BJ (cell line): Measurements from ENCODE around the gene CLEC2A. TPM values are rescaled to one million over a fixed set of nuclear protein-coding genes. Genes with fewer than 3 reads are reported as not detected.

ENCODE experiments used
- CTCF ChIA-PET: fragments of 350-600 bp; formaldehyde crosslinking; extraction: SDS; loops from one replicate; lab custom pipeline; 2021; ENCODE audit warnings: antibody characterized with exemption, inconsistent platforms; lab: Yijun Ruan, JAX
- POLR2A ChIA-PET: fragments of 300-600 bp; sonication (Branson Sonifier 250); formaldehyde crosslinking; extraction: SDS; loops from one replicate; lab custom pipeline; 2021; ENCODE audit warnings: antibody characterized with exemption; lab: Charles Lee
- DNase-seq: peaks from one replicate; pipeline ENCODE4 v3.0.0-alpha.2; 2011; ENCODE audit warnings: low read depth
- H3K27me3 ChIP-seq: 2 replicates; pipeline ENCODE4 v1.6.0; 2011; ENCODE audit warnings: low read length; ENCODE audit not compliant: control insufficient read depth, insufficient read depth
- H3K36me3 ChIP-seq: 2 replicates; pipeline ENCODE4 v1.5.1; 2011; ENCODE audit warnings: low read length; ENCODE audit not compliant: control insufficient read depth, insufficient read depth
- H3K4me3 ChIP-seq: 2 replicates; pipeline ENCODE4 v1.5.1; 2011; ENCODE audit warnings: low read depth, mild to moderate bottlenecking, control low read depth, low read length
- polyA plus RNA-seq: library from polyadenylated mRNA; depleted of rRNA; stranded (reverse); fragments of >200 nt; gene quantifications from 2 replicates; pipeline ENCODE4 v1.2.3, GENCODE V29; 2011; rRNA removed
- TF ChIP-seq, protein P1 (sequence below): IDR thresholded peaks from 2 replicates; pipeline ENCODE4 v1.5.1; 2011; ENCODE audit warnings: low read depth, mild to moderate bottlenecking, control low read depth, inconsistent platforms, low read length, moderate library complexity; ENCODE audit not compliant: insufficient read depth

CLEC2A gene
- polyA plus RNA-seq, 1 experiment = not detected

DNA sequence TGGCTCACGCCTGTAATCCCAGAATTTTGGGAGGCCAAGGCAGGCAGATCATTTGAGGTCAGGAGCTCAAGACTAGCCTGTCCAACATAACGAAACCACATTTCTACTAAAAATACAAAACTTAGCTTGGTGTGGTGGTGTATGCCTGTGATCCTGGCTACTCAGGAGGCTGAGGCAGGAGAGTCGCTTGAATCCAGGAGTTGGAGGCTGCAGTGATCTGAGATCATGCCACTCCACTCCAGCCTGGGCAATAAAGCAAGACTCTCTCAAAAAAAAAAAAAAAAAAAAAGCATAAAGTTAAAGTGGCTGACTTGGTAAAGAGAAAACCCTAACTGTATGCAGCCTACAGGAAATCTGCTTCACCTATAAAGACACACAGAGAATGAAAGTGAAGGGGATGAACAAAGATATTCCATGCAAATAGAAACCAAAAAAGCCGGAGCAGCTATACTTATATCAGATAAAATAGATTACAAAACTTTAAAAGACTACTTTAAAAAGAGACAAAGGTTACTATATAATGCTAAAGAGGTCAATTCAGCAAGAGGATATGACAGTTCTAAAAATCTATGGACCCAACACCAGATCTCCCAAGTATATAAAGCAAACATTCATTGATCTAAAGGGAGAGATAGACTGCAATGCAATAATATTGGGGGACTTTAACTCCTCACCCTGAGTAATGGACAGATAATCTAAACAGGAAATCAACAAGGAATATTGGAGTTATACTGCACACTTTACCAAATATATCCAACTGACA is 67.1 kb downstream of the CLEC2A start:
- DNase-seq = no peak
- H3K36me3 ChIP-seq = no peaks in the 10 kb centered on the region
- CTCF ChIA-PET = no interaction called here
- no peak overlapping the region for H3K4me3 ChIP-seq
- POLR2A ChIA-PET = no interaction called here
- H3K27me3 ChIP-seq = no peaks in the 10 kb centered on the region
- TF ChIP-seq, protein P1, sequence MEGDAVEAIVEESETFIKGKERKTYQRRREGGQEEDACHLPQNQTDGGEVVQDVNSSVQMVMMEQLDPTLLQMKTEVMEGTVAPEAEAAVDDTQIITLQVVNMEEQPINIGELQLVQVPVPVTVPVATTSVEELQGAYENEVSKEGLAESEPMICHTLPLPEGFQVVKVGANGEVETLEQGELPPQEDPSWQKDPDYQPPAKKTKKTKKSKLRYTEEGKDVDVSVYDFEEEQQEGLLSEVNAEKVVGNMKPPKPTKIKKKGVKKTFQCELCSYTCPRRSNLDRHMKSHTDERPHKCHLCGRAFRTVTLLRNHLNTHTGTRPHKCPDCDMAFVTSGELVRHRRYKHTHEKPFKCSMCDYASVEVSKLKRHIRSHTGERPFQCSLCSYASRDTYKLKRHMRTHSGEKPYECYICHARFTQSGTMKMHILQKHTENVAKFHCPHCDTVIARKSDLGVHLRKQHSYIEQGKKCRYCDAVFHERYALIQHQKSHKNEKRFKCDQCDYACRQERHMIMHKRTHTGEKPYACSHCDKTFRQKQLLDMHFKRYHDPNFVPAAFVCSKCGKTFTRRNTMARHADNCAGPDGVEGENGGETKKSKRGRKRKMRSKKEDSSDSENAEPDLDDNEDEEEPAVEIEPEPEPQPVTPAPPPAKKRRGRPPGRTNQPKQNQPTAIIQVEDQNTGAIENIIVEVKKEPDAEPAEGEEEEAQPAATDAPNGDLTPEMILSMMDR = no peak

Other genes starting within 250 kb of the CLEC2A start
- not detected in 2 replicates for gene CLECL1, start 199.3 kb downstream of the CLEC2A start, polyA plus RNA-seq
- not detected in 2 replicates for gene CD69, start 171.5 kb downstream of the CLEC2A start, polyA plus RNA-seq
- not detected in 2 replicates for gene KLRF1, start 104.9 kb downstream of the CLEC2A start, polyA plus RNA-seq
- gene CLEC2B, start 63.0 kb downstream of the CLEC2A start, polyA plus RNA-seq = 0.04 and 0.27 TPM in 2 replicates
- gene KLRF2, start 50.9 kb downstream of the CLEC2A start, polyA plus RNA-seq = not detected in 2 replicates
- not detected in 2 replicates for gene CLEC12A, start 39.0 kb upstream of the CLEC2A start, polyA plus RNA-seq
- gene CLEC1B, start 66.8 kb upstream of the CLEC2A start, polyA plus RNA-seq = not detected in 2 replicates
- 0.22 TPM in 1 of 2 replicates, not detected in the other for gene CLEC12B, start 78.3 kb upstream of the CLEC2A start, polyA plus RNA-seq
- gene CLEC9A, start 98.3 kb upstream of the CLEC2A start, polyA plus RNA-seq = not detected in 2 replicates
- gene CLEC1A, start 166.6 kb upstream of the CLEC2A start, polyA plus RNA-seq = 0.80 TPM in 2 replicates
- not detected in 2 replicates for gene CLEC7A, start 197.8 kb upstream of the CLEC2A start, polyA plus RNA-seq
- 6.9 and 9.1 TPM in 2 replicates for gene OLR1, start 239.8 kb upstream of the CLEC2A start, polyA plus RNA-seq
- 0.85 and 1.4 TPM in 2 replicates for gene TMEM52B, start 246.7 kb upstream of the CLEC2A start, polyA plus RNA-seq